KMS-11 (cell line): ENCODE measurements around the gene LRFN4.

Experiments
- H2AFZ ChIP-seq: fragments of 200-600 bp; sonication (generic); 2 replicates; pipeline ENCODE4 v1.6.1; 2016; ENCODE audit warnings: antibody characterized with exemption, mixed run types, low read depth
- H3K27ac ChIP-seq: fragments of 200-600 bp; sonication (generic); 2 replicates; pipeline ENCODE4 v1.6.1; 2016; ENCODE audit warnings: mild to moderate bottlenecking, mixed run types
- H3K27me3 ChIP-seq: fragments of 200-600 bp; sonication (generic); 2 replicates; pipeline ENCODE4 v1.6.1; 2017; ENCODE audit warnings: mild to moderate bottlenecking, low read depth, mixed run types, moderate library complexity; ENCODE audit not compliant: insufficient read depth
- H3K36me3 ChIP-seq: fragments of 200-600 bp; sonication (generic); 2 replicates; pipeline ENCODE4 v1.6.1; 2017; ENCODE audit warnings: mild to moderate bottlenecking, mixed run types; ENCODE audit not compliant: insufficient read depth
- H3K4me1 ChIP-seq: fragments of 200-600 bp; sonication (generic); 2 replicates; pipeline ENCODE4 v1.6.1; 2016; ENCODE audit warnings: mild to moderate bottlenecking, low read depth, mixed run types; ENCODE audit not compliant: poor library complexity, severe bottlenecking
- H3K4me2 ChIP-seq: fragments of 200-600 bp; sonication (generic); 2 replicates; pipeline ENCODE4 v1.7.0; 2016; ENCODE audit warnings: mild to moderate bottlenecking, mixed run types
- H3K4me3 ChIP-seq: fragments of 200-600 bp; sonication (generic); IDR thresholded peaks from 2 replicates; pipeline ENCODE4 v1.6.1; 2017; ENCODE audit warnings: low read depth, low read length, mixed read lengths; ENCODE audit not compliant: insufficient read depth
- H3K79me2 ChIP-seq: fragments of 200-600 bp; sonication (generic); 2 replicates; pipeline ENCODE4 v1.6.1; 2016; ENCODE audit warnings: low read depth, mixed run types; ENCODE audit not compliant: insufficient read depth
- H3K9ac ChIP-seq: fragments of 200-600 bp; sonication (generic); 2 replicates; pipeline ENCODE4 v1.6.1; 2016; ENCODE audit warnings: mild to moderate bottlenecking, mixed run types
- H4K20me1 ChIP-seq: fragments of 200-600 bp; sonication (generic); 2 replicates; pipeline ENCODE4 v1.6.1; 2016; ENCODE audit warnings: mild to moderate bottlenecking, mixed run types; ENCODE audit not compliant: insufficient read depth
- TF ChIP-seq, protein P1 (sequence below): fragments of 200-600 bp; sonication (generic); conservative IDR thresholded peaks from 2 replicates; pipeline ENCODE4 v1.6.1; 2017; ENCODE audit warnings: low read depth, mild to moderate bottlenecking, antibody characterized with exemption, low read length, moderate library complexity, mixed read lengths

LRFN4 gene

DNA sequence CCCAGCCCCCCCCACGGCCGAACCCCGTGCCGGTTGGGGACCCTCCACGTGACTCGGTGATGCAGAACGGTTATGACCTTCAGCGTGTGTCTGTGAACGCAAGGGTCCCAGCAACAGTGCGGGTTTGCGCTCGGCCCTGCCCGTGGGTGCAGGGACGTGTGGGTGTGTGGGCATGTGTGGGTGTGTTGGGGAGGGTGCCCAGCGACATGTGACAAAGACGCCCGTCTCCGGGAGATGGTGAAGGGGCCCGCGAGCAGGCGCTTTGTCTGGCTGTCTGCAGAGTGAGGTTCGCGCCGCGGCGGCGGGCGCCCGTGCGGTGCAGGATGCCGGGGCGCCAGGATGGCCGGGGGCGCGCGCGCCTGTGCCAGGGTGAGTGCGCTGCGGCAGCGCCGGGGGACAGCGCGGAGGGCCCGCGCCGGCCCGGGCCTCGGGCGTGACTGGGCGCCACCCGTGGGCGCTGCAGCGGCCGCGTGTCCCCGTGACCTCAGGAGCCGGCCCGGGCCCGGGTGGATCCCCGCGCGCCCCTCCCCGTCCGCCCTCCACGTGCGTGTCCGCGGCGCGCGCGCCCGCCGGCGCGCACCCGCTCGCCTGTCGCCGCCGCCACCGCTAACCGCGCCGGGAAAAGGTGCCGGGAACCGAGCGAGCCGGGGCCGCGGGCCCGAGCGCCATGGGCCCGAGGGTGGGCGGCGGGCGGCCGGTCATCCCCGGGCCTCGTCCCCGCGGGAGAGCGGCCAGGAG is at the start of gene LRFN4:
LRFN4 (plus strand) TSS at position 569 of the 738 bp plus-strand sequence. CDS start 681 bp downstream, outside the sequence.
- Histone ChIP-seq H3K27me3 (no peaks in the 10 kb centered on the region), H3K36me3 (no peaks in the 10 kb centered on the region), H3K4me2 (peak within 1 kb of the TSS; percentile 99), H3K9ac (peak within 1 kb of the TSS; percentile 88), H3K4me3 (no peak within 1 kb of the TSS), H4K20me1 (no peaks in the 10 kb centered on the region), H3K27ac (peak within 1 kb of the TSS; percentile 75), H3K4me1 (peaks cover 10% of the 10 kb centered on the region), H3K79me2 (peaks cover 9% of the 10 kb centered on the region; the same call in 1 of the 2 replicates), H2AFZ (peak within 1 kb of the TSS; percentile 86)
- TF ChIP-seq, protein P1, sequence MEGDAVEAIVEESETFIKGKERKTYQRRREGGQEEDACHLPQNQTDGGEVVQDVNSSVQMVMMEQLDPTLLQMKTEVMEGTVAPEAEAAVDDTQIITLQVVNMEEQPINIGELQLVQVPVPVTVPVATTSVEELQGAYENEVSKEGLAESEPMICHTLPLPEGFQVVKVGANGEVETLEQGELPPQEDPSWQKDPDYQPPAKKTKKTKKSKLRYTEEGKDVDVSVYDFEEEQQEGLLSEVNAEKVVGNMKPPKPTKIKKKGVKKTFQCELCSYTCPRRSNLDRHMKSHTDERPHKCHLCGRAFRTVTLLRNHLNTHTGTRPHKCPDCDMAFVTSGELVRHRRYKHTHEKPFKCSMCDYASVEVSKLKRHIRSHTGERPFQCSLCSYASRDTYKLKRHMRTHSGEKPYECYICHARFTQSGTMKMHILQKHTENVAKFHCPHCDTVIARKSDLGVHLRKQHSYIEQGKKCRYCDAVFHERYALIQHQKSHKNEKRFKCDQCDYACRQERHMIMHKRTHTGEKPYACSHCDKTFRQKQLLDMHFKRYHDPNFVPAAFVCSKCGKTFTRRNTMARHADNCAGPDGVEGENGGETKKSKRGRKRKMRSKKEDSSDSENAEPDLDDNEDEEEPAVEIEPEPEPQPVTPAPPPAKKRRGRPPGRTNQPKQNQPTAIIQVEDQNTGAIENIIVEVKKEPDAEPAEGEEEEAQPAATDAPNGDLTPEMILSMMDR, result no peak

DNA sequence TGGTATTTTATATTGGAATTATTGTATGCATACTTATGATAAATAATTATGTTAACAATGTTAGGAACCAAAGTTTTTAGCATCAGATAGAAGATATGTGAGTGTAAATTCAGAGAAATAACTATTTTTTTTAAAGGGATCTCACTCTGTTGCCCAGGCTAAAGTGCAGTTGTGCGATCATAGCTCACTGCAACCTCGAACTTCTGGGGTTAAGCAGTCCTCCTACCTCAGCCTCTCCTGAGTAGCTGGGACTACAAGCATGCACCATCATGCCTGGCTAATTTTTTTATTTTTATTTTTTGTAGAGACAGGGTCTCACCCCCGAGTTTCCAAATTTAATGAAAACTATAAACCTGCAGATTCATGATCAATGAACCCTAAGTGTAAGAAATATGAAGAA is 47.3 kb upstream of the LRFN4 start:
- H3K4me2 ChIP-seq, result no peak overlapping the region
- no peak overlapping the region for H2AFZ ChIP-seq
- no peak overlapping the region for H3K4me3 ChIP-seq
- no peaks in the 10 kb centered on the region for H3K4me1 ChIP-seq
- no peaks in the 10 kb centered on the region for H4K20me1 ChIP-seq
- no peaks in the 10 kb centered on the region for H3K27me3 ChIP-seq
- H3K27ac ChIP-seq, result no peak overlapping the region
- TF ChIP-seq, protein P1, result no peak
- no peaks in the 10 kb centered on the region for H3K36me3 ChIP-seq
- no peaks in the 10 kb centered on the region for H3K79me2 ChIP-seq
- H3K9ac ChIP-seq, result no peak overlapping the region

DNA sequence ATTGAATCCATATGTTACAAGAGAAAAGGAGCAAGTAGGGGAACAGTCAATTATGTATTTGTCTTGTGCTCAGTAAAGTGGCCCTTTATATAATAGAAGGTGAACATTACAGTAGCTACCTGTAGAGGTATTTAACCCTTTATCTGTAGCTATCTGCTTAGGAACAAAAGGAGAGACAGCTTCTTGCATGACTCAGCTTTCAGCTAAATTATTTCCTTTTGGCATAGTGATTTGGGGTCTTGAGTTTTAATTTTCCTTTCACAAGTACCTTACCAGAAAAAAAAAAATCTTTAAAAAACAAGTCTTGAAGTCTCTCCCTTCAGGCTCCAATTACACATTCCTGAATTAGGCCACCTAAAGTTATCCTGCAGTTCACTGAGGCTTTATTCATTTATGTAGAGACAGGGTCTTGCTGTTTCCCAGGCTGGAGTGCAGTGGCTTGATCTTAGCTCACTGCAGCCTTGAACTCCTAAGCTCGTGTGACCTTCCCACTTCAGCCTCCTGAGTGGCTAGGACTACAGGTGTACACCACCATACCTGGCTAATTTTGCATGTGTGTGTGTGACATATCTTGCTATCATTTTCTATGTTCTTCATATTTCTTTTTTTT is 46.2 kb upstream of the LRFN4 start:
- Histone ChIP-seq H3K9ac (no peak overlapping the region), H2AFZ (no peak overlapping the region), H3K27ac (no peak overlapping the region), H3K27me3 (no peaks in the 10 kb centered on the region), H3K4me3 (no peak overlapping the region), H3K4me2 (no peak overlapping the region), H3K36me3 (no peaks in the 10 kb centered on the region), H3K79me2 (no peaks in the 10 kb centered on the region), H4K20me1 (no peaks in the 10 kb centered on the region), H3K4me1 (no peaks in the 10 kb centered on the region)
- TF ChIP-seq, protein P1, result no peak

DNA sequence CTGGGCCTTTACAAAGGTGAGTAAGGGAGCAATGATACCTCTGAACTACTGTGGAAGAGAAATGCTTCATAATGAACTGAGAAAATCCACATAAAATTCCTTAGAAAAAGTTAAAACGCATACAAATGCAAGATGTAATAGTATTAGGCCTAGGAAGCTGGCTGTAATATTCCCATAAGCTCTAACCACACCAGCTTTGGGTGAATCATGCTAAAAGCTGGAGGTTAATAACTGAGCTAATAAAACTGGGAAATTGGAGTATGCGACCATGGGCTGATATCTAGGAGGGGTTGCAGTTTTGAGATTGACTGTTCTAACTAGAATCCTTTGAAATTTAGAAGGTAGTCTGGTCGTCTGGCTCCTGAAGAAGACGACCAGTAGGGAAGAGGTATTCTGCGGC is 42.2 kb upstream of the LRFN4 start:
- Histone ChIP-seq H3K4me1 (no peaks in the 10 kb centered on the region), H3K4me3 (no peak overlapping the region), H4K20me1 (no peaks in the 10 kb centered on the region), H3K79me2 (no peaks in the 10 kb centered on the region), H3K27ac (no peak overlapping the region), H3K9ac (no peak overlapping the region), H2AFZ (no peak overlapping the region), H3K4me2 (no peak overlapping the region), H3K36me3 (no peaks in the 10 kb centered on the region), H3K27me3 (no peaks in the 10 kb centered on the region)
- TF ChIP-seq, protein P1, result no peak
